Breast epithelium (tissue), 4 donors: ENCODE data around the gene SETBP1. TPM values are rescaled to one million over a fixed set of nuclear protein-coding genes. Genes with fewer than 3 reads are reported as not detected.

Experiments used
- DNase-seq, 2 donors: peaks; one replicate each; pipeline ENCODE4 v3.0.0-alpha.2; 2019; ENCODE audit warnings: low spot score in 2 of 2
- H3K27ac ChIP-seq, 2 donors: fragments of 200-600 bp; sonication (generic) in 1 of 2; one replicate each; pipeline ENCODE4 v1.5.1; 2016 to 2019; ENCODE audit warnings: mild to moderate bottlenecking in 1 of 2
- H3K27me3 ChIP-seq, 2 donors: fragments of 200-600 bp; sonication (generic) in 1 of 2; one replicate each; pipeline versions ENCODE4 v1.5.1 to v1.6.0; 2017 to 2019; ENCODE audit warnings: control low read depth in 1 of 2, mild to moderate bottlenecking in 1 of 2
- H3K36me3 ChIP-seq: fragments of 200-600 bp; one replicate; pipeline ENCODE4 v1.5.1; 2019
- H3K4me1 ChIP-seq, 2 donors: fragments of 200-600 bp; sonication (generic); one replicate each; pipeline ENCODE4 v1.5.1; 2016 to 2019; ENCODE audit warnings: control low read depth in 1 of 2
- H3K4me3 ChIP-seq, 3 donors: fragments of 200-600 bp; sonication (generic); 1 replicate in 2 of 3; 2 replicates in 1 of 3; pipeline ENCODE4 v1.5.1; 2016 to 2019; ENCODE audit warnings: mild to moderate bottlenecking in 3 of 3, moderate library complexity in 2 of 3
- H3K9me3 ChIP-seq, 2 donors: fragments of 200-600 bp; sonication (generic) in 1 of 2; one replicate each; pipeline ENCODE4 v1.5.1; 2016 to 2019; ENCODE audit warnings: control low read depth in 1 of 2
- POLR2A ChIP-seq: fragments of 450-650 bp; IDR thresholded peaks from one replicate; pipeline ENCODE4 v1.6.1; 2016; ENCODE audit warnings: antibody characterized with exemption, mild to moderate bottlenecking, moderate library complexity
- POLR2AphosphoS5 ChIP-seq, 3 donors: sonication (generic); formaldehyde crosslinking; IDR thresholded peaks; one replicate each; pipeline ENCODE4 v1.6.1; 2017; ENCODE audit warnings: antibody characterized with exemption in 3 of 3
- intact Hi-C: fragments of 100-400 bp; cut with DNase I; formaldehyde crosslinking; loops from one replicate; pipeline ENCODE4 v1.15.1; 2023; ENCODE audit warnings: low total_unique reads
- total RNA-seq, 3 donors: library from RNA; depleted of rRNA; stranded (reverse); fragments of >200 nt; gene quantifications; one replicate each; pipeline ENCODE4 v1.1.0, GENCODE V29; 2016
- TF ChIP-seq, protein P1 (sequence below), 3 donors: fragments of 450-650 bp; IDR thresholded peaks; one replicate each; pipeline ENCODE4 v1.5.1; 2016 to 2017; ENCODE audit warnings: antibody characterized with exemption in 3 of 3, mild to moderate bottlenecking in 3 of 3, moderate library complexity in 3 of 3

Gene SETBP1
- total RNA-seq, 3 donors from 2014 or later, result 26.2 to 40.1 (median 37.0) TPM

- no peaks in the 10 kb centered on the region for H3K9me3 ChIP-seq
- no peaks in the 10 kb centered on the region for H3K27me3 ChIP-seq
- H3K36me3 ChIP-seq, result no peaks in the 10 kb centered on the region
- no peak for DNase-seq
- intact Hi-C loops, result no loop called here
- peaks cover 3 to 6% of the 10 kb centered on the region in 2 donors for H3K4me1 ChIP-seq
- TF ChIP-seq POLR2AphosphoS5 (IDR thresholded peaks at IDR 0.05), result no peak
- H3K27ac ChIP-seq, result peak overlapping the region; percentile 80 to 83
- H3K4me3 ChIP-seq, result no peak overlapping the region
Observed at GRCh38 chr18:44695503-44695902, 14.8 kb downstream of the SETBP1 start.

DNA sequence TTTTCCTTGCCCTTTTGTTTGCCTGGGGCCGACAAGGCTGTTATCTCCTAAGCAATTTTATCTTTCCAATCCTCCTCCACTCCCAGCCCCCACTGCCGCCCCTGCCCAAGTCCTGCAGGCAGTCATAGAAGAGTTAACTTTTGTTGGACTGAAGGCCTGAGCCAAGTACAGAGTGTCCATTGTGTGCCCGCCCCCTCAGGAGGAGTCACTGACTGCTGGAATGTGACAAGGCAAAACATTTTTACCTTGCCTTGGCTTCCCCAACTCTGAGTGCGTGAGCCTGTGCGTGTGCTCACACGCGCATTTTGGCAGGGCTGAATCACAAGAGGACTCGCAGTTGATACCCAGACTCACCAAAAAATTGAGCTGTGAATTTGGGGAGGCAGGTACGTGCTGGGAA, 16.2 kb downstream of the SETBP1 start:
- H3K27ac ChIP-seq, result peak overlapping the region; percentile 80 to 83
- TF ChIP-seq POLR2A (no peak), POLR2AphosphoS5 (IDR thresholded peaks at IDR 0.05) (peak in 2 of 3 donors; percentile 24 to 28)
- TF ChIP-seq, protein P1, sequence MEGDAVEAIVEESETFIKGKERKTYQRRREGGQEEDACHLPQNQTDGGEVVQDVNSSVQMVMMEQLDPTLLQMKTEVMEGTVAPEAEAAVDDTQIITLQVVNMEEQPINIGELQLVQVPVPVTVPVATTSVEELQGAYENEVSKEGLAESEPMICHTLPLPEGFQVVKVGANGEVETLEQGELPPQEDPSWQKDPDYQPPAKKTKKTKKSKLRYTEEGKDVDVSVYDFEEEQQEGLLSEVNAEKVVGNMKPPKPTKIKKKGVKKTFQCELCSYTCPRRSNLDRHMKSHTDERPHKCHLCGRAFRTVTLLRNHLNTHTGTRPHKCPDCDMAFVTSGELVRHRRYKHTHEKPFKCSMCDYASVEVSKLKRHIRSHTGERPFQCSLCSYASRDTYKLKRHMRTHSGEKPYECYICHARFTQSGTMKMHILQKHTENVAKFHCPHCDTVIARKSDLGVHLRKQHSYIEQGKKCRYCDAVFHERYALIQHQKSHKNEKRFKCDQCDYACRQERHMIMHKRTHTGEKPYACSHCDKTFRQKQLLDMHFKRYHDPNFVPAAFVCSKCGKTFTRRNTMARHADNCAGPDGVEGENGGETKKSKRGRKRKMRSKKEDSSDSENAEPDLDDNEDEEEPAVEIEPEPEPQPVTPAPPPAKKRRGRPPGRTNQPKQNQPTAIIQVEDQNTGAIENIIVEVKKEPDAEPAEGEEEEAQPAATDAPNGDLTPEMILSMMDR (IDR thresholded peaks at IDR 0.05), result no peak
- H3K9me3 ChIP-seq, result no peaks in the 10 kb centered on the region
- DNase-seq, result peak; percentile 58 to 76
- peak overlapping the region in 2 of 3 donors; percentile 39 to 61 for H3K4me3 ChIP-seq
- H3K4me1 ChIP-seq, result peaks cover 3 to 6% of the 10 kb centered on the region in 2 donors
- H3K27me3 ChIP-seq, result no peaks in the 10 kb centered on the region
- intact Hi-C loops, result no loop called here
- no peaks in the 10 kb centered on the region for H3K36me3 ChIP-seq

DNA sequence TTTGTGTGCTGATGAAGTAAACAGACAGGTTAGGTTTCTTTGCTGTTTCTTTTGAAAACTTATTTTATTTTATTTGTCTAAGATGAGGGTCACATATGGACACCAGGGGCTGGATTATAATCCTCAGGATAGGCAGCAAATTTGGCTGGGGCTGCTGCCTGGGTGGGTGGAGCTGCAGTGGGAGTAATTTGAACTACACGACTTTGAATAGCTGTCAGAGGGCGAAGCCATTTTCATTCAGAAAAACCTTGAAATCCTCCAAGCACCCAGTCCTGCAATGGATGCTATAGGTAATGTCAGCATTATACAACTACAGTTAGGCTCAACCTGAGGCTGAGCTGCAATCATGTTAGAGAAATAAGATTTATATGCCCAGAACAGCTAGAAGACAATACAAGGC, 16.6 kb downstream of the SETBP1 start:
- no peaks in the 10 kb centered on the region for H3K36me3 ChIP-seq
- DNase-seq, result no peak
- H3K4me1 ChIP-seq, result peaks cover 3 to 6% of the 10 kb centered on the region in 2 donors
- H3K27ac ChIP-seq, result peak overlapping the region; percentile 80 to 83
- no peaks in the 10 kb centered on the region for H3K27me3 ChIP-seq
- peak overlapping the region in 2 of 3 donors; percentile 39 to 61 for H3K4me3 ChIP-seq
- intact Hi-C loops, result no loop called here
- no peaks in the 10 kb centered on the region for H3K9me3 ChIP-seq
- TF ChIP-seq, protein P1 (IDR thresholded peaks at IDR 0.05), result no peak
- TF ChIP-seq POLR2A (no peak), POLR2AphosphoS5 (IDR thresholded peaks at IDR 0.05) (no peak)

- Histone ChIP-seq H3K4me3 (peak overlapping the region in 1 of 3 donors; percentile 61), H3K27me3 (no peaks in the 10 kb centered on the region), H3K9me3 (no peaks in the 10 kb centered on the region), H3K27ac (no peak overlapping the region), H3K4me1 (peaks cover 3 to 6% of the 10 kb centered on the region in 2 donors), H3K36me3 (no peaks in the 10 kb centered on the region)
- TF ChIP-seq, protein P1 (IDR thresholded peaks at IDR 0.05), result no peak
- TF ChIP-seq POLR2AphosphoS5 (IDR thresholded peaks at IDR 0.05) (no peak), POLR2A (no peak)
- no peak for DNase-seq
- intact Hi-C loops, result no loop called here
Observed at GRCh38 chr18:44698518-44698917, 17.8 kb downstream of the SETBP1 start.

- DNase-seq, result no peak
- no peak for TF ChIP-seq POLR2AphosphoS5 (IDR thresholded peaks at IDR 0.05)
- TF ChIP-seq, protein P1 (IDR thresholded peaks at IDR 0.05), result no peak
- TF ChIP-seq POLR2A, result no peak
- Histone ChIP-seq H3K27ac (peak overlapping the region; percentile 63 to 72), H3K4me1 (peaks cover 3 to 6% of the 10 kb centered on the region in 2 donors), H3K4me3 (peak overlapping the region in 2 of 3 donors; percentile 11 to 52), H3K36me3 (no peaks in the 10 kb centered on the region), H3K9me3 (no peaks in the 10 kb centered on the region), H3K27me3 (no peaks in the 10 kb centered on the region)
- intact Hi-C loops, result no loop called here
Observed at GRCh38 chr18:44699572-44700261, 19.0 kb downstream of the SETBP1 start.
